Esophagus muscularis mucosa (tissue), 4 donors: Measurements from ENCODE around the gene OR5K3. TPM values are rescaled to one million over a fixed set of nuclear protein-coding genes. Genes with fewer than 3 reads are reported as not detected.

ENCODE experiments used
- DNase-seq: peaks from one replicate; pipeline ENCODE4 v3.0.0-alpha.2; 2017; ENCODE audit errors: extremely low spot score
- H3K27ac ChIP-seq, 4 donors: fragments of 200-600 bp; sonication (generic); replicated peaks in 1 of 4; 1 replicate in 3 of 4; 2 replicates in 1 of 4; pipeline ENCODE4 v1.5.1; 2016 to 2019; ENCODE audit warnings: mild to moderate bottlenecking in 1 of 4
- H3K27me3 ChIP-seq, 4 donors: fragments of 200-600 bp; sonication (generic); one replicate each; pipeline versions ENCODE4 v1.5.1 to v1.6.0; 2016 to 2019
- H3K36me3 ChIP-seq, 4 donors: fragments of 200-600 bp; sonication (generic); one replicate each; pipeline ENCODE4 v1.5.1; 2016 to 2019
- H3K4me1 ChIP-seq, 4 donors: fragments of 200-600 bp; sonication (generic); one replicate each; pipeline ENCODE4 v1.5.1; 2016 to 2019
- H3K4me3 ChIP-seq, 4 donors: fragments of 200-600 bp; sonication (generic); 1 replicate in 2 of 4; 2 replicates in 2 of 4; pipeline ENCODE4 v1.5.1; 2016 to 2019; ENCODE audit warnings: mild to moderate bottlenecking in 4 of 4, moderate library complexity in 1 of 4
- H3K9me3 ChIP-seq, 4 donors: fragments of 200-600 bp; sonication (generic); 1 replicate in 3 of 4; 2 replicates in 1 of 4; pipeline ENCODE4 v1.5.1; 2016 to 2019
- CTCF ChIP-seq, 3 experiments: fragments of 200-600 bp in 2 of 3; fragments of 450-650 bp in 1 of 3; sonication (generic) in 2 of 3; IDR thresholded peaks; one replicate each; pipeline ENCODE4 v1.5.1; 2017 to 2019; ENCODE audit warnings: antibody characterized with exemption in 3 of 3, mild to moderate bottlenecking in 2 of 3, moderate library complexity in 1 of 3
- EP300 ChIP-seq: sonication (generic); formaldehyde crosslinking; IDR thresholded peaks from one replicate; pipeline ENCODE4 v1.6.1; 2017; ENCODE audit warnings: antibody characterized with exemption
- POLR2A ChIP-seq: fragments of 450-650 bp; IDR thresholded peaks from one replicate; pipeline ENCODE4 v1.6.1; 2017; ENCODE audit warnings: antibody characterized with exemption, moderate library complexity, mild to moderate bottlenecking, low read depth
- POLR2AphosphoS5 ChIP-seq, 2 donors: sonication (generic); formaldehyde crosslinking; IDR thresholded peaks; one replicate each; pipeline ENCODE4 v1.6.1; 2017; ENCODE audit warnings: antibody characterized with exemption in 2 of 2
- whole genome bisulfite sequencing: methylation state at CpG from one replicate; pipeline ENCODE4 v1.1.5; 2018; 5-methylcytosine and 5-hydroxymethylcytosine counted together
- intact Hi-C: fragments of 100-400 bp; cut with DNase I; formaldehyde crosslinking; loops from one replicate; pipeline ENCODE4 v1.15.1; 2023
- total RNA-seq, 4 donors: library from RNA; depleted of rRNA; stranded (reverse); fragments of >200 nt; gene quantifications; one replicate each; pipeline versions ENCODE4 v1.1.0 to v1.2.1, GENCODE V29; 2016

The OR5K3 gene, protein sequence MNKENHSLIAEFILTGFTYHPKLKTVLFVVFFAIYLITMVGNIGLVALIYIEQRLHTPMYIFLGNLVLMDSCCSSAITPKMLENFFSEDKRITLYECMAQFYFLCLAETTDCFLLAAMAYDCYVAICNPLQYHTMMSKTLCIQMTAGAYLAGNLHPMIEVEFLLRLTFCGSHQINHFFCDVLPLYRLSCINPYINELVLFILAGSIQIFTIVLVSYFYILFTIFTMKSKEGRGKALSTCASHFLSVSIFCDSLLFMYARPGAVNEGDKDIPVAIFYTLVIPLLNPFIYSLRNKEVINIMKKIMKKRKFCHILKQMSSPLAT
- total RNA-seq, result not detected

DNA sequence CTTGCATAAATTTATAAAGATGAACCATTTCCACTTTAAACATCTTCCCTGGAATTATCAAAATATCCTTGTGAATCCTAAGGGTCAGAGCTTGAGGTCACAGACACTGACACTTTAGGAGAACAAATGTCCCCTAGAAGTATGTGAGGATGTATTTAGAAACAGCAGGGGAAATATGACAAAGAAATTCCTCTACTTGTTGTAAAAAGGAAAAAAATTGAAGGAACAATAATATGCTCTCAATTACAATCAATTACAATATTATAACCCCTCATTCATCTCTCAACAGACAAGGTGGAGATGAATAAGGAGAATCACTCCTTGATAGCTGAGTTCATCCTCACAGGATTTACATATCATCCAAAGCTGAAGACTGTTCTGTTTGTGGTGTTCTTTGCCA is at the start of gene OR5K3:
OR5K3 (plus strand) TSS at position 301 of the 400 bp plus-strand sequence; CDS start at position 301, 0 bp downstream.
- Histone ChIP-seq H3K4me1 (no peaks in the 10 kb centered on the region), H3K27ac (no peak within 1 kb of the TSS), H3K36me3 (no peaks in the 10 kb centered on the region), H3K27me3 (no peaks in the 10 kb centered on the region), H3K9me3 (no peaks in the 10 kb centered on the region), H3K4me3 (no peak within 1 kb of the TSS)
- no peak for DNase-seq
- intact Hi-C loops, result no loop called here
- TF ChIP-seq POLR2AphosphoS5 (IDR thresholded peaks at IDR 0.05) (no peak), CTCF (IDR thresholded peaks at IDR 0.05) (no peak), EP300 (no peak), POLR2A (no peak)

DNA sequence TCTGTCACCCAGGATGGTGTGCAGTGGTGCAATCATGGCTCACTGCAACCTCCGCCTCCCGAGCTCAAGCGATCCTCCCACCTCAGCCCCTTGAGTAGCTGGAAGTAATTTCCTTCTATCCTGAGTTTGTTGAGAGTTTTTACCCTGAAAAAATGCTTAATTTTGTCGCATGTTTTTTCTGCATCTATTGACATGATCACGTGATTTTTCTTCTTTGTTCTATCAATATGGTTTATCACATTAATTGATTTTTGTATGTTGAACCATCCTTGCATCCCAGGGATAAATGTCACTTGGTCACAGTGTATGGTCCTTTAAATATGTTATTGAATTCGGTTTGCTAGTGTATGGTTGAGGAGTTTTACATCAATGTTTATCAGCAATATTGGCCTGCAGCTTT is 48.7 kb upstream of the OR5K3 start:
- H3K4me1 ChIP-seq, result no peaks in the 10 kb centered on the region
- no peak overlapping the region for H3K4me3 ChIP-seq
- 90% methylated on average over 6 of the region's 6 CpGs for WGBS
- H3K9me3 ChIP-seq, result no peaks in the 10 kb centered on the region
- intact Hi-C loops, result no loop called here
- H3K27me3 ChIP-seq, result no peaks in the 10 kb centered on the region
- no peak overlapping the region for H3K27ac ChIP-seq
- no peak for DNase-seq
- TF ChIP-seq CTCF (IDR thresholded peaks at IDR 0.05) (no peak), POLR2A (no peak), POLR2AphosphoS5 (IDR thresholded peaks at IDR 0.05) (no peak), EP300 (no peak)
- H3K36me3 ChIP-seq, result no peaks in the 10 kb centered on the region

- intact Hi-C loops, result no loop called here
- Histone ChIP-seq H3K9me3 (no peaks in the 10 kb centered on the region), H3K27me3 (no peaks in the 10 kb centered on the region), H3K4me3 (no peak overlapping the region), H3K4me1 (no peaks in the 10 kb centered on the region), H3K27ac (no peak overlapping the region), H3K36me3 (no peaks in the 10 kb centered on the region)
- TF ChIP-seq POLR2A, result no peak
- TF ChIP-seq CTCF (IDR thresholded peaks at IDR 0.05), result peak in 1 of 3 experiments; percentile 15
- no peak for TF ChIP-seq EP300
- no peak for TF ChIP-seq POLR2AphosphoS5 (IDR thresholded peaks at IDR 0.05)
- no peak for DNase-seq
- 60% methylated on average over 13 of the region's 13 CpGs for WGBS
Observed at GRCh38 chr3:98343647-98344507, 46.6 kb upstream of the OR5K3 start.

GRCh38 chr3:98350082-98350481 is 40.4 kb upstream of the OR5K3 start:
- H3K9me3 ChIP-seq, result no peaks in the 10 kb centered on the region
- H3K4me1 ChIP-seq, result no peaks in the 10 kb centered on the region
- intact Hi-C loops, result no loop called here
- H3K36me3 ChIP-seq, result no peaks in the 10 kb centered on the region
- no peak for DNase-seq
- 88% methylated on average over 3 of the region's 3 CpGs for WGBS
- no peak for TF ChIP-seq EP300
- no peak for TF ChIP-seq POLR2AphosphoS5 (IDR thresholded peaks at IDR 0.05)
- no peak for TF ChIP-seq CTCF (IDR thresholded peaks at IDR 0.05)
- H3K27ac ChIP-seq, result no peak overlapping the region
- no peak overlapping the region for H3K4me3 ChIP-seq
- no peaks in the 10 kb centered on the region for H3K27me3 ChIP-seq
